ENCODE data around the gene OR14C36. TPM values are rescaled to one million over a fixed set of nuclear protein-coding genes. Genes with fewer than 3 reads are reported as not detected.

OR14C36 gene
- total and polyA plus RNA-seq, 3 donors from 2014 or later: not detected

GRCh38 chr1:248388426-248388825 is 39.9 kb downstream of the OR14C36 start:
- TF ChIP-seq POLR2A (IDR thresholded peaks at IDR 0.05): no peak
- H3K27me3 ChIP-seq: no peaks in the 10 kb centered on the region
- no peak overlapping the region for H3K4me3 ChIP-seq
- DNase-seq: no peak
- H3K4me1 ChIP-seq: no peaks in the 10 kb centered on the region
- 74 to 78% methylated on average over 2 of the region's 2 CpGs for WGBS, 2 donors
- no peak overlapping the region for H3K27ac ChIP-seq
- H3K36me3 ChIP-seq (ENCODE audit: low read depth, missing control alignments): no peaks in the 10 kb centered on the region
- intact Hi-C loops (cut with DNase I; ENCODE audit: low total_unique reads): no loop called here
- H3K9me3 ChIP-seq: no peaks in the 10 kb centered on the region

DNA sequence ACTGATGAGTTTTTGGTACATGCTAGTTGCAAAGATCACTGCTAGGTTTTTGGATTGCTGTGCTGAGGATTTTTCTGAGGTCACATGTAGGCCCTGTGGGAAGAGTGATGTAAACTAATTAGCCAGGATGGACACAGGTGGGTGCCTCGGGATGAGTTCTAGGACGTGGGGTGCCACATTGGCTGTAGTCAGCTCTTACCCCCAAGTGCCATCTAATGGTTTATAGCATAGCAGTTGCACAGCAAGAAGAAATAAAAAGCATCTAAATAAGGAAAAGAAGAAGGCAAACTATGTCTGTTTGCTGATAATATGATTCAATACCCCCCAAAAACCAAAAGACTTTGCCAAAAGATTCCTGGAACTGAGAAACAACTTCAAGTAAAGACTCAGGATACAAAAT is 44.5 kb downstream of the OR14C36 start:
- Histone ChIP-seq H3K27me3 (no peaks in the 10 kb centered on the region), H3K4me3 (no peak overlapping the region), H3K9me3 (no peaks in the 10 kb centered on the region), H3K27ac (no peak overlapping the region), H3K36me3 (ENCODE audit: low read depth, missing control alignments) (no peaks in the 10 kb centered on the region), H3K4me1 (no peaks in the 10 kb centered on the region)
- intact Hi-C loops (cut with DNase I; ENCODE audit: low total_unique reads): no loop called here
- no peak for DNase-seq
- 50 to 63% methylated on average over 1 to 2 of the region's 2 CpGs for WGBS, 2 donors
- TF ChIP-seq, protein P1, sequence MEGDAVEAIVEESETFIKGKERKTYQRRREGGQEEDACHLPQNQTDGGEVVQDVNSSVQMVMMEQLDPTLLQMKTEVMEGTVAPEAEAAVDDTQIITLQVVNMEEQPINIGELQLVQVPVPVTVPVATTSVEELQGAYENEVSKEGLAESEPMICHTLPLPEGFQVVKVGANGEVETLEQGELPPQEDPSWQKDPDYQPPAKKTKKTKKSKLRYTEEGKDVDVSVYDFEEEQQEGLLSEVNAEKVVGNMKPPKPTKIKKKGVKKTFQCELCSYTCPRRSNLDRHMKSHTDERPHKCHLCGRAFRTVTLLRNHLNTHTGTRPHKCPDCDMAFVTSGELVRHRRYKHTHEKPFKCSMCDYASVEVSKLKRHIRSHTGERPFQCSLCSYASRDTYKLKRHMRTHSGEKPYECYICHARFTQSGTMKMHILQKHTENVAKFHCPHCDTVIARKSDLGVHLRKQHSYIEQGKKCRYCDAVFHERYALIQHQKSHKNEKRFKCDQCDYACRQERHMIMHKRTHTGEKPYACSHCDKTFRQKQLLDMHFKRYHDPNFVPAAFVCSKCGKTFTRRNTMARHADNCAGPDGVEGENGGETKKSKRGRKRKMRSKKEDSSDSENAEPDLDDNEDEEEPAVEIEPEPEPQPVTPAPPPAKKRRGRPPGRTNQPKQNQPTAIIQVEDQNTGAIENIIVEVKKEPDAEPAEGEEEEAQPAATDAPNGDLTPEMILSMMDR (IDR thresholded peaks at IDR 0.05): no peak
- no peak for TF ChIP-seq POLR2A (IDR thresholded peaks at IDR 0.05)

Other genes starting within 250 kb of the OR14C36 start
- not detected for gene OR2M5, start 203.6 kb upstream of the OR14C36 start, total RNA-seq
- not detected for gene OR2M5, start 203.6 kb upstream of the OR14C36 start, polyA plus RNA-seq (ENCODE audit: insufficient read depth, low read depth, low replicate concordance)
- not detected for gene OR2M2, start 174.0 kb upstream of the OR14C36 start, total RNA-seq
- not detected for gene OR2M2, start 174.0 kb upstream of the OR14C36 start, polyA plus RNA-seq (ENCODE audit: insufficient read depth, low read depth, low replicate concordance)
- under 1 TPM; 0.19 to 0.24 TPM for gene OR2M3, start 151.5 kb upstream of the OR14C36 start, total RNA-seq
- 0.11 TPM for gene OR2M3, start 151.5 kb upstream of the OR14C36 start, polyA plus RNA-seq (ENCODE audit: insufficient read depth, low read depth, low replicate concordance)
- under 1 TPM; 0.19 to 0.39 TPM for gene OR2M4, start 117.4 kb upstream of the OR14C36 start, total RNA-seq
- not detected for gene OR2M4, start 117.4 kb upstream of the OR14C36 start, polyA plus RNA-seq (ENCODE audit: insufficient read depth, low read depth, low replicate concordance)
- gene OR2T33, start 70.8 kb upstream of the OR14C36 start, total RNA-seq: 1 to 10 TPM in 1 of 2 donors, under 1 TPM in 1; 0.12 to 1.9 TPM
- gene OR2T33, start 70.8 kb upstream of the OR14C36 start, polyA plus RNA-seq (ENCODE audit: insufficient read depth, low read depth, low replicate concordance): not detected
- under 1 TPM in 1 of 2 donors, not detected in 1; 0.06 TPM for gene OR2T12, start 45.4 kb upstream of the OR14C36 start, total RNA-seq
- gene OR2T12, start 45.4 kb upstream of the OR14C36 start, polyA plus RNA-seq (ENCODE audit: insufficient read depth, low read depth, low replicate concordance): not detected
- gene OR2M7, start 24.2 kb upstream of the OR14C36 start, total RNA-seq: under 1 TPM in 1 of 2 donors, not detected in 1; 0.43 TPM
- not detected for gene OR2M7, start 24.2 kb upstream of the OR14C36 start, polyA plus RNA-seq (ENCODE audit: insufficient read depth, low read depth, low replicate concordance)
- gene OR2T4, start 12.9 kb downstream of the OR14C36 start, total RNA-seq: not detected
- gene OR2T4, start 12.9 kb downstream of the OR14C36 start, polyA plus RNA-seq (ENCODE audit: insufficient read depth, low read depth, low replicate concordance): not detected
- under 1 TPM in 1 of 2 donors, not detected in 1; 0.06 TPM for gene OR2T6, start 27.0 kb downstream of the OR14C36 start, total RNA-seq
- not detected for gene OR2T6, start 27.0 kb downstream of the OR14C36 start, polyA plus RNA-seq (ENCODE audit: insufficient read depth, low read depth, low replicate concordance)
- not detected for gene OR2T1, start 54.3 kb downstream of the OR14C36 start, total RNA-seq
- gene OR2T1, start 54.3 kb downstream of the OR14C36 start, polyA plus RNA-seq (ENCODE audit: insufficient read depth, low read depth, low replicate concordance): not detected
- gene OR2T2, start 96.9 kb downstream of the OR14C36 start, total RNA-seq: not detected
- not detected for gene OR2T2, start 96.9 kb downstream of the OR14C36 start, polyA plus RNA-seq (ENCODE audit: insufficient read depth, low read depth, low replicate concordance)
- gene OR2T3, start 124.6 kb downstream of the OR14C36 start, total RNA-seq: not detected
- not detected for gene OR2T3, start 124.6 kb downstream of the OR14C36 start, polyA plus RNA-seq (ENCODE audit: insufficient read depth, low read depth, low replicate concordance)
- not detected for gene OR2T5, start 139.8 kb downstream of the OR14C36 start, total RNA-seq
- not detected for gene OR2T5, start 139.8 kb downstream of the OR14C36 start, polyA plus RNA-seq (ENCODE audit: insufficient read depth, low read depth, low replicate concordance)
- not detected for gene OR2G6, start 159.3 kb downstream of the OR14C36 start, total RNA-seq
- gene OR2G6, start 159.3 kb downstream of the OR14C36 start, polyA plus RNA-seq (ENCODE audit: insufficient read depth, low read depth, low replicate concordance): not detected
- gene OR2T29, start 214.0 kb downstream of the OR14C36 start, total RNA-seq: not detected
- gene OR2T29, start 214.0 kb downstream of the OR14C36 start, polyA plus RNA-seq (ENCODE audit: insufficient read depth, low read depth, low replicate concordance): not detected
- not detected for gene OR2T34, start 226.0 kb downstream of the OR14C36 start, total RNA-seq
- not detected for gene OR2T34, start 226.0 kb downstream of the OR14C36 start, polyA plus RNA-seq (ENCODE audit: insufficient read depth, low read depth, low replicate concordance)
- gene OR2T10, start 248.9 kb downstream of the OR14C36 start, total RNA-seq: not detected
- gene OR2T10, start 248.9 kb downstream of the OR14C36 start, polyA plus RNA-seq (ENCODE audit: insufficient read depth, low read depth, low replicate concordance): not detected